NCI-H226 (cell line): ENCODE data around the gene SLCO2B1.
A peak's percentile ranks its signal among the peaks of the same experiment; 100 is the strongest.

Source experiments
- DNase-seq: peaks from one replicate; pipeline ENCODE4 v3.0.0-alpha.2; 2015

SLCO2B1 gene

GRCh38 chr11:75229466-75229865 lies 78.6 kb downstream of the SLCO2B1 start:
- no peak for DNase-seq

GRCh38 chr11:75230621-75231020 lies 79.7 kb downstream of the SLCO2B1 start:
- no peak for DNase-seq

- peak; percentile 48 for DNase-seq
These were observed 82.9 kb downstream of the SLCO2B1 start for GRCh38 chr11:75233754-75234172.

- no peak for DNase-seq
These were observed 85.2 kb downstream of the SLCO2B1 start for GRCh38 chr11:75236062-75236461.

GRCh38 chr11:75237050-75237449 lies 86.1 kb downstream of the SLCO2B1 start:
- DNase-seq: no peak

- no peak for DNase-seq
These were observed 87.9 kb downstream of the SLCO2B1 start for GRCh38 chr11:75238595-75239440.

- DNase-seq: no peak
These were observed 88.8 kb downstream of the SLCO2B1 start for GRCh38 chr11:75239531-75240290.

GRCh38 chr11:75240311-75241035 lies 89.6 kb downstream of the SLCO2B1 start, which contains the start of gene TPBGL:
TPBGL (plus strand) TSS chr11:75240774; CDS start chr11:75241050, 276 bp downstream.
- peak; percentile 12 for DNase-seq

- peak; percentile 75 for DNase-seq
These were observed 90.4 kb downstream of the SLCO2B1 start for GRCh38 chr11:75241036-75241905.

- no peak for DNase-seq
These were observed 91.2 kb downstream of the SLCO2B1 start for GRCh38 chr11:75241906-75242644.

GRCh38 chr11:75242722-75243600 lies 92.1 kb downstream of the SLCO2B1 start:
- no peak for DNase-seq

- no peak for DNase-seq
These were observed 93.3 kb downstream of the SLCO2B1 start for GRCh38 chr11:75244052-75244814.

GRCh38 chr11:75245356-75246005 lies 94.6 kb downstream of the SLCO2B1 start:
- no peak for DNase-seq

- no peak for DNase-seq
These were observed 95.2 kb downstream of the SLCO2B1 start for GRCh38 chr11:75246006-75246670.

GRCh38 chr11:75246671-75247350 lies 95.9 kb downstream of the SLCO2B1 start:
- no peak for DNase-seq

GRCh38 chr11:75248924-75249256 lies 98.0 kb downstream of the SLCO2B1 start:
- DNase-seq: no peak

- no peak for DNase-seq
These were observed 98.8 kb downstream of the SLCO2B1 start for GRCh38 chr11:75249704-75250103.

- no peak for DNase-seq
These were observed 103.4 kb downstream of the SLCO2B1 start for GRCh38 chr11:75254326-75254725.
